Measurements from ENCODE around the gene ST6GALNAC4. TPM values are rescaled to one million over a fixed set of nuclear protein-coding genes. Genes with fewer than 3 reads are reported as not detected.

ST6GALNAC4 gene
- total and polyA plus RNA-seq, 10 of the 15 experiments (the other 5 are each of a cell fraction or from before 2014, with no cell fraction given) = 4.2 to 63.2 (median 35.2) TPM

- TF ChIP-seq ZNF207 (IDR thresholded peaks at IDR 0.05; ENCODE audit: borderline replicate concordance) (no peak), ELK1 (IDR thresholded peaks at IDR 0.05; ENCODE audit: low read depth, low read length) (no peak)
- TF ChIP-seq, protein P1, sequence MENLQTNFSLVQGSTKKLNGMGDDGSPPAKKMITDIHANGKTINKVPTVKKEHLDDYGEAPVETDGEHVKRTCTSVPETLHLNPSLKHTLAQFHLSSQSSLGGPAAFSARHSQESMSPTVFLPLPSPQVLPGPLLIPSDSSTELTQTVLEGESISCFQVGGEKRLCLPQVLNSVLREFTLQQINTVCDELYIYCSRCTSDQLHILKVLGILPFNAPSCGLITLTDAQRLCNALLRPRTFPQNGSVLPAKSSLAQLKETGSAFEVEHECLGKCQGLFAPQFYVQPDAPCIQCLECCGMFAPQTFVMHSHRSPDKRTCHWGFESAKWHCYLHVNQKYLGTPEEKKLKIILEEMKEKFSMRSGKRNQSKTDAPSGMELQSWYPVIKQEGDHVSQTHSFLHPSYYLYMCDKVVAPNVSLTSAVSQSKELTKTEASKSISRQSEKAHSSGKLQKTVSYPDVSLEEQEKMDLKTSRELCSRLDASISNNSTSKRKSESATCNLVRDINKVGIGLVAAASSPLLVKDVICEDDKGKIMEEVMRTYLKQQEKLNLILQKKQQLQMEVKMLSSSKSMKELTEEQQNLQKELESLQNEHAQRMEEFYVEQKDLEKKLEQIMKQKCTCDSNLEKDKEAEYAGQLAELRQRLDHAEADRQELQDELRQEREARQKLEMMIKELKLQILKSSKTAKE (IDR thresholded peaks at IDR 0.05; ENCODE audit: low read depth, poor library complexity, severe bottlenecking) = no peak
These were observed 2.5 kb upstream of the ST6GALNAC4 start (continued) for GRCh38 chr9:127919253-127919815.

DNA sequence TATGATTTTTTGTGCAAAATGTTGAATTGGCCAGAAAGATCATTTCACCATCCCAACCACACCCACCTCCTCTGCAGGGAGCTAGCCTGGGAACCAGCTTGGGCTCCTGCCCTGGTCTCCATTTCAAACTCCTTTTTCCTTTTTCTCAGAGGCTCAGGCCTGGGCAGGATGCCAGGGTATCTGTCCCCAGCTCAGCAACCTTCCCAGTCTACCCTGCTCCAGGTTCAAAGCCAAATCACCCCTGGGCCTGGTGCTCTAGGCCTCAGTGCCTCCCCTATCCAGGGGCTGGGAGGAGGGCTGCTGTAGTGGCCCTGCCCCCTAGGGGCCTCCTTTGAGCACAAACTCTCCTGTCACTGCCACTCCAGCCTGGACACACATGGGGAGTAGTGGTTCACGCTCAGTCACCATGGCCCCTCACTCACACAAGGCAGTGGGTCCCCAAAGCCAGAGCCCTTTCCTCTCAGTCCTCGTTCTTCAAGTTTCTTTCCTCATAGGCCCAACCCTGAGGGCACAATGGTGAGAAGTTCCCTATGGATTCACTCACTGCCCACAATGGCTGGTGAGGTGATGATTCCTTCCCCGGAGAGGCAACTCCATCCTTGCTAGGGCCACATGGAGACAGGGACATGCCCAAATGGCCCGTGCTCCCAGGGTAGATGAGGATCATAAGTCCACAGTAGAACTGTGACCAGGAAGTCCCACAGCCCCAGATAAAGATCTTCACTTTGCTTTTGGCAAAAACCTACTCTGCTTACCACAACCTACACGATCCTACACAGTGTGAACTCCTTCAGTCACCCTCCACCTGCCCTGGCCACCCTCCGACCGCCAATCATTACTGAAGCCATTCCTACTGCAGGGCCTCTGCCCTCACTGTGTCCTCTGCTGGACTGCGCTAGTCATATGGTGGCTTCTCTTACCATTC lies 1.6 kb upstream of the ST6GALNAC4 start:
- peak overlapping the region; percentile 26 for H3K27ac ChIP-seq (ENCODE audit: control insufficient read depth, insufficient read depth)
- peak; percentile 8; the same call in 2 of the 3 replicates for ATAC-seq
- peak overlapping the region; percentile 47; the same call in 1 of the 2 replicates for H3K4me2 ChIP-seq (ENCODE audit: control insufficient read depth, insufficient read depth)
- intact Hi-C loops (cut with micrococcal nuclease; ENCODE audit: unreplicated experiment) (loop anchor here (2.0 to 5.0 kb wide), 4 partner anchors 36 to 414 kb away; partner anchors contain the start of genes FPGS, PTRH1 and TTC16), in situ Hi-C loops (cut with MboI) (loop anchor here (5.0 kb wide), 1 partner anchor 326 kb away; no protein-coding TSS in a partner anchor)
- no peak overlapping the region for H3K4me3 ChIP-seq
- SMC1A ChIA-PET (ENCODE audit: uncharacterized antibody, unreplicated experiment) = interaction anchor here (1.9 to 5.8 kb wide), 4 partner anchors 13 to 183 kb away, joined by 5 to 37 read pairs (median 28); partner anchors contain the start of genes ST6GALNAC6 and TOR2A
- H3K9me3 ChIP-seq (replicated peaks; ENCODE audit: control insufficient read depth, insufficient read depth, low read length) = no peaks in the 10 kb centered on the region
- peaks cover 26% of the 10 kb centered on the region for H3K79me2 ChIP-seq (ENCODE audit: control insufficient read depth, insufficient read depth, low read length)
- no TSS peak for BruUV-seq (replicated peaks)
- RAD21 ChIA-PET (ENCODE audit: unreplicated experiment) = interaction anchor here (0.9 to 8.2 kb wide), 7 partner anchors 17 to 183 kb away, joined by 3 to 92 read pairs (median 9); partner anchors contain the start of genes ST6GALNAC6 and TOR2A
- peaks cover 26% of the 10 kb centered on the region for H3K4me1 ChIP-seq (ENCODE audit: control insufficient read depth, insufficient read depth, low read length)
- no peak overlapping the region; the same call in 1 of the 2 replicates for H3K9ac ChIP-seq (ENCODE audit: control insufficient read depth, insufficient read depth, low read length)
- DNase-seq (ENCODE audit: low read depth, low spot score) = no peak
- no peak overlapping the region for H2AFZ ChIP-seq (ENCODE audit: control insufficient read depth, low read depth, low read length)
- peaks cover 0 to 1% of the 10 kb centered on the region in 2 experiments; a peak in 1 of 4 replicates for H3K36me3 ChIP-seq (ENCODE audit: control insufficient read depth in 2 of 2, insufficient read depth in 2 of 2, low read length in 1 of 2)
- POLR2A ChIA-PET = interaction anchor here (0.6 to 6.9 kb wide), 3 partner anchors 16 to 340 kb away, joined by 3 to 166 read pairs (median 4); partner anchors contain the start of gene ST6GALNAC6
- WGBS (ENCODE audit: insufficient coverage, insufficient replicate concordance, low lambda C conversion rate, missing lambda C conversion rate) = 90% methylated on average over 8 of the region's 8 CpGs
- no peaks in the 10 kb centered on the region for H4K20me1 ChIP-seq (ENCODE audit: control insufficient read depth, insufficient read depth)
- H3K27me3 ChIP-seq (replicated peaks in 1 of 2; ENCODE audit: control insufficient read depth in 2 of 2, insufficient read depth in 2 of 2, low read length in 1 of 2) = no peaks in the 10 kb centered on the region
- CTCF ChIA-PET = interaction anchor here (0.6 to 9.9 kb wide), 13 partner anchors 14 to 257 kb away, joined by 3 to 91 read pairs (median 5); partner anchors contain the start of gene TOR2A
- FAIRE-seq = no peak
- TF ChIP-seq ZNF217 (IDR thresholded peaks at IDR 0.05) (no peak), ZZZ3 (IDR thresholded peaks at IDR 0.05; ENCODE audit: control insufficient read depth, insufficient read length, low read depth) (no peak), POU2F2 (IDR thresholded peaks at IDR 0.05; ENCODE audit: borderline replicate concordance, low read depth, low read length) (no peak), NBN (IDR thresholded peaks at IDR 0.05) (0 out of 2 replicates have a peak, but pooled peaks have one; percentile 6), NFXL1 (IDR thresholded peaks at IDR 0.05; ENCODE audit: borderline replicate concordance) (no peak), BMI1 (IDR thresholded peaks at IDR 0.05; ENCODE audit: borderline replicate concordance) (no peak), RAD21 (IDR thresholded peaks at IDR 0.05; ENCODE audit: insufficient read depth, low read depth, low read length) (peak; percentile 30; the same call in 1 of the 2 replicates), CBX3 (IDR thresholded peaks at IDR 0.05; ENCODE audit: borderline replicate concordance, low read depth) (no peak), SMAD5 (IDR thresholded peaks at IDR 0.05; ENCODE audit: low read depth) (no peak)
- TF ChIP-seq, protein P2, sequence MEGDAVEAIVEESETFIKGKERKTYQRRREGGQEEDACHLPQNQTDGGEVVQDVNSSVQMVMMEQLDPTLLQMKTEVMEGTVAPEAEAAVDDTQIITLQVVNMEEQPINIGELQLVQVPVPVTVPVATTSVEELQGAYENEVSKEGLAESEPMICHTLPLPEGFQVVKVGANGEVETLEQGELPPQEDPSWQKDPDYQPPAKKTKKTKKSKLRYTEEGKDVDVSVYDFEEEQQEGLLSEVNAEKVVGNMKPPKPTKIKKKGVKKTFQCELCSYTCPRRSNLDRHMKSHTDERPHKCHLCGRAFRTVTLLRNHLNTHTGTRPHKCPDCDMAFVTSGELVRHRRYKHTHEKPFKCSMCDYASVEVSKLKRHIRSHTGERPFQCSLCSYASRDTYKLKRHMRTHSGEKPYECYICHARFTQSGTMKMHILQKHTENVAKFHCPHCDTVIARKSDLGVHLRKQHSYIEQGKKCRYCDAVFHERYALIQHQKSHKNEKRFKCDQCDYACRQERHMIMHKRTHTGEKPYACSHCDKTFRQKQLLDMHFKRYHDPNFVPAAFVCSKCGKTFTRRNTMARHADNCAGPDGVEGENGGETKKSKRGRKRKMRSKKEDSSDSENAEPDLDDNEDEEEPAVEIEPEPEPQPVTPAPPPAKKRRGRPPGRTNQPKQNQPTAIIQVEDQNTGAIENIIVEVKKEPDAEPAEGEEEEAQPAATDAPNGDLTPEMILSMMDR (IDR thresholded peaks at IDR 0.05 in 2 of 3, conservative IDR thresholded peaks at IDR 0.05 in 1 of 3; ENCODE audit: control insufficient read depth in 2 of 3, extremely low read depth in 1 of 3, insufficient read depth in 1 of 3, low read depth in 3 of 3, low read length in 3 of 3) = peak; percentile 29 to 42 (median 30); a peak in 3 of 6 replicates
